Lung (tissue), 12 donors: Measurements from ENCODE around the gene ALPK3. TPM values are rescaled to one million over a fixed set of nuclear protein-coding genes. Genes with fewer than 3 reads are reported as not detected.

Experiments
- ATAC-seq: fragments of 200-7000 bp; cut with Tn5 transposase; one replicate; pipeline ENCODE4 v1.9.1; 2020; ENCODE audit warnings: moderate number of reproducible peaks; ENCODE audit not compliant: insufficient read depth, low FRiP score
- DNase-seq, 3 donors: peaks; one replicate each; pipeline ENCODE4 v3.0.0-alpha.2; 2013 to 2017
- H3K27ac ChIP-seq, 2 donors: one replicate each; pipeline ENCODE4 v1.5.1; 2013; ENCODE audit warnings: mild to moderate bottlenecking in 2 of 2, moderate library complexity in 2 of 2, control low read depth in 1 of 2, inconsistent platforms in 1 of 2, low read depth in 1 of 2, low read length in 1 of 2
- H3K27me3 ChIP-seq, 3 donors: one replicate each; pipeline ENCODE4 v1.5.1; 2013; ENCODE audit warnings: low read length in 2 of 3; ENCODE audit not compliant: control insufficient read depth in 3 of 3, insufficient read depth in 3 of 3
- H3K36me3 ChIP-seq, 4 donors: one replicate each; pipeline ENCODE4 v1.5.1; 2013; ENCODE audit warnings: low read length in 4 of 4, mild to moderate bottlenecking in 1 of 4, moderate library complexity in 1 of 4; ENCODE audit not compliant: control insufficient read depth in 4 of 4, insufficient read depth in 4 of 4
- H3K4me1 ChIP-seq, 5 donors: one replicate each; pipeline ENCODE4 v1.5.1; 2013; ENCODE audit warnings: low read length in 5 of 5, mild to moderate bottlenecking in 2 of 5, moderate library complexity in 1 of 5; ENCODE audit not compliant: control insufficient read depth in 5 of 5, insufficient read depth in 5 of 5
- H3K4me3 ChIP-seq: one replicate; pipeline ENCODE4 v1.5.1; 2013; ENCODE audit warnings: mild to moderate bottlenecking, control low read depth, moderate library complexity
- H3K9ac ChIP-seq, 2 donors: one replicate each; pipeline ENCODE4 v1.5.1; 2013; ENCODE audit warnings: low read length in 2 of 2, control low read depth in 1 of 2; ENCODE audit not compliant: insufficient read depth in 1 of 2
- H3K9me3 ChIP-seq, 4 donors: one replicate each; pipeline ENCODE4 v1.5.1; 2013; ENCODE audit warnings: low read length in 3 of 4, mild to moderate bottlenecking in 1 of 4, moderate library complexity in 1 of 4; ENCODE audit not compliant: control insufficient read depth in 4 of 4, insufficient read depth in 3 of 4
- WGBS, 2 donors: extraction: QIAGEN DNeasy Blood & Tissue Kit; methylation state at CpG; one replicate each; pipeline ENCODE4 v1.1.7; 2013; 5-methylcytosine and 5-hydroxymethylcytosine counted together
- polyA plus RNA-seq, 2 donors: library from polyadenylated mRNA; stranded (reverse); fragments of 200-250 nt; gene quantifications; one replicate each; pipeline ENCODE4 v1.2.1, GENCODE V29; 2013
- total RNA-seq, 2 donors: library from RNA; depleted of rRNA in 1 of 2; stranded (reverse); fragments of >200 nt in 1 of 2; gene quantifications; one replicate each; pipeline ENCODE4 v1.2.1, GENCODE V29; 2014 to 2021
- TF ChIP-seq, protein P1 (sequence below): IDR thresholded peaks from 2 replicates; pipeline ENCODE4 v1.5.1; 2012; ENCODE audit warnings: mild to moderate bottlenecking; ENCODE audit errors: control extremely low read depth, extremely low read depth
- donor health status: control.
- donor health status: control.
- donor health status: Bipolar disorder and iron deficiency.
- donor health status: healthy.
- donor health status: DM: yes; HTN: yes; CAD: no.

ALPK3 gene
- total and polyA plus RNA-seq, 4 donors: 3.1 to 12.2 (median 6.2) TPM

DNA sequence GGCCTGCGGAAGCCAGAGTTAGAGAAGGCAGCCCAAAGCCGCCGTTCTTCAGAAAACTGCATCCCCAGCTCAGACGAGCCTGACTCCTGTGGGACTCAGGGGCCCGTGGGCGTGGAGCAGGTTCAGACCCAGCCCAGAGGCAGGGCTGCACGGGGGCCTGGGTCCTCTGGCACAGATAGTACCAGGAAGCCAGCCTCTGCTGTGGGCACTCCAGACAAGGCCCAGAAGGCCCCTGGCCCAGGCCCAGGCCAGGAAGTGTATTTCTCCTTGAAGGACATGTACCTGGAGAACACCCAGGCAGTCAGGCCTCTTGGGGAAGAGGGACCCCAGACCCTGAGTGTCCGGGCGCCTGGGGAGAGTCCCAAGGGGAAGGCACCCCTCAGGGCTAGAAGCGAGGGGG, 23.1 kb downstream of the ALPK3 start:
- no peak for ATAC-seq
- 88 to 92% methylated on average over 10 of the region's 10 CpGs for WGBS, 2 donors
- peaks cover 0 to 2% (median 0%) of the 10 kb centered on the region in 4 donors for H3K36me3 ChIP-seq
- H3K27me3 ChIP-seq: no peaks in the 10 kb centered on the region
- H3K9ac ChIP-seq: no peak overlapping the region
- DNase-seq: no peak
- H3K27ac ChIP-seq: peak overlapping the region; percentile 73 to 98
- H3K4me3 ChIP-seq: no peak overlapping the region
- TF ChIP-seq, protein P1, sequence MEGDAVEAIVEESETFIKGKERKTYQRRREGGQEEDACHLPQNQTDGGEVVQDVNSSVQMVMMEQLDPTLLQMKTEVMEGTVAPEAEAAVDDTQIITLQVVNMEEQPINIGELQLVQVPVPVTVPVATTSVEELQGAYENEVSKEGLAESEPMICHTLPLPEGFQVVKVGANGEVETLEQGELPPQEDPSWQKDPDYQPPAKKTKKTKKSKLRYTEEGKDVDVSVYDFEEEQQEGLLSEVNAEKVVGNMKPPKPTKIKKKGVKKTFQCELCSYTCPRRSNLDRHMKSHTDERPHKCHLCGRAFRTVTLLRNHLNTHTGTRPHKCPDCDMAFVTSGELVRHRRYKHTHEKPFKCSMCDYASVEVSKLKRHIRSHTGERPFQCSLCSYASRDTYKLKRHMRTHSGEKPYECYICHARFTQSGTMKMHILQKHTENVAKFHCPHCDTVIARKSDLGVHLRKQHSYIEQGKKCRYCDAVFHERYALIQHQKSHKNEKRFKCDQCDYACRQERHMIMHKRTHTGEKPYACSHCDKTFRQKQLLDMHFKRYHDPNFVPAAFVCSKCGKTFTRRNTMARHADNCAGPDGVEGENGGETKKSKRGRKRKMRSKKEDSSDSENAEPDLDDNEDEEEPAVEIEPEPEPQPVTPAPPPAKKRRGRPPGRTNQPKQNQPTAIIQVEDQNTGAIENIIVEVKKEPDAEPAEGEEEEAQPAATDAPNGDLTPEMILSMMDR: no peak
- H3K4me1 ChIP-seq: peaks cover 0 to 16% (median 0%) of the 10 kb centered on the region in 5 donors
- H3K9me3 ChIP-seq: no peaks in the 10 kb centered on the region

DNA sequence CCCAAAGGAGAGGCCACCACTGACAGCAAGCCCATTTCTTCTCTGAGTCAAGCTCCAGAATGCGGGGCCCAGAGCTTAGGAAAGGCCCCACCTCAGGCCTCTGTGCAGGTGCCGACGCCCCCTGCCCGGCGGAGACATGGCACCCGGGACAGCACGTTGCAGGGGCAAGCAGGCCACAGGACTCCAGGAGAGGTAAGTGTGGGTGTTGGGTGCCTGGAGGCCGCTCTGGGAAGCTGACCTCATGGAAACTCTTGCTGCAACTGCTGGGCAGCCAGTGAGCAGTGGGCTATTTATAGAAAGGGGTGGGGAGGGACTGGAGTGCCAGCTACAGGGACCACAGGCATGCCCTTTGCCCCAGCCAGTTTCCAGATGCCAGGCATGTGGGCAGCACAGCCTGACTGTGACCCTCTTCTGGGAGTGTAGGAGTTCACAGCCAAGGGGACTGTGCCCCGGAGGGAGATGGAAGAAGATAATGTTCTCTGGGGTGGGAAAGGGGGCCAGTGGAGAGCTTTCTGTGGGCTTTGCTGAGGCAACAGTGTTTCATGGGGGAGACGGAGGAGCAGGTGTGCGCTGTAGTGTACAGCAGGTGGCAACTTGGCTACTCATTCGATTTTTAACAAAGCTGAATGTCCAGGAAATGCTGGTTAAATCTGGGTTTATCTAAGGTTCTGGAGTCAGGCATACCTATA, 23.7 kb downstream of the ALPK3 start:
- Histone ChIP-seq H3K27me3 (no peaks in the 10 kb centered on the region), H3K4me1 (peaks cover 0 to 16% (median 0%) of the 10 kb centered on the region in 5 donors), H3K27ac (peak overlapping the region; percentile 73 to 98), H3K36me3 (peaks cover 0 to 2% (median 0%) of the 10 kb centered on the region in 4 donors), H3K4me3 (no peak overlapping the region), H3K9me3 (no peaks in the 10 kb centered on the region), H3K9ac (no peak overlapping the region)
- TF ChIP-seq, protein P1: no peak
- ATAC-seq (peak; percentile 77), DNase-seq (no peak)
- WGBS, 2 donors: 67 to 84% methylated on average over 12 of the region's 12 CpGs

DNA sequence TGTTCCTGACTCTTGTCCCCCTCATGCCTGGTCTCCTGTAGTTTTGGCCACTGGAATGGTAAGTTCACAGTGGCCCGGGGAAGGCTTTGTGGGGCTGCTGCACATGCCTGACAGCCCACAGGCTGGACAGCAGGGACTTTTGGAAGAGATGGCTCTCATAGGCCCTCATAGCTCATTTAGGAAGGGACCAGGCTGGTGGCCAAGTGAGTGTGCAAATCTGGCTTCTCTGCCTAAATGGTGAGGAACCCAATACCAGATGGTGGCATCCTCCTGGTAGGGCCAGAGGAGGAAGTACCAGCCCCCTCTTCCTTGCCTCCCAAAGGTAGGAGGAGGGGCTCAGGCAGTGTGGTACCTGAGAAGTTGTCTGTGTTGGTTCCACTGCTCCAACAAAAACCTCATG, 25.6 kb downstream of the ALPK3 start:
- no peak overlapping the region for H3K9ac ChIP-seq
- no peak overlapping the region for H3K4me3 ChIP-seq
- peaks cover 0 to 9% (median 0%) of the 10 kb centered on the region in 4 donors for H3K36me3 ChIP-seq
- 84 to 100% methylated on average over 1 of the region's 1 CpG for WGBS, 2 donors
- TF ChIP-seq, protein P1: no peak
- H3K9me3 ChIP-seq: peaks cover 0 to 5% (median 0%) of the 10 kb centered on the region in 4 donors
- H3K4me1 ChIP-seq: peaks cover 0 to 16% (median 0%) of the 10 kb centered on the region in 5 donors
- DNase-seq (no peak), ATAC-seq (no peak)
- peak overlapping the region in 1 of 2 donors; percentile 91 for H3K27ac ChIP-seq
- no peaks in the 10 kb centered on the region for H3K27me3 ChIP-seq
